Thoracic aorta (tissue), 2 donors: ENCODE results near the gene ZNF665. TPM values are rescaled to one million over a fixed set of nuclear protein-coding genes. Genes with fewer than 3 reads are reported as not detected.
"Not testable (repeated sequence)": the region's sequence is repeated elsewhere in the genome, so short reads cannot be mapped to it uniquely, and the experiment has no call there.

Experiments used
- ATAC-seq: fragments of 150-250 bp; one replicate; pipeline ENCODE4 v1.8.0; 2017; ENCODE audit warnings: low read depth; ENCODE audit not compliant: insufficient number of reproducible peaks, low FRiP score
- DNase-seq: peaks from one replicate; pipeline ENCODE4 v3.0.0-alpha.2; 2020; ENCODE audit warnings: low spot score
- H3K27ac ChIP-seq, 2 donors: fragments of 200-600 bp; sonication (generic); 1 replicate in 1 of 2; 2 replicates in 1 of 2; pipeline ENCODE4 v1.5.1; 2016; ENCODE audit warnings: mild to moderate bottlenecking in 2 of 2, moderate library complexity in 2 of 2
- H3K27me3 ChIP-seq: fragments of 200-600 bp; sonication (generic); replicated peaks from 2 replicates; pipeline ENCODE4 v1.6.0; 2016; ENCODE audit warnings: mild to moderate bottlenecking; ENCODE audit not compliant: insufficient read depth
- H3K36me3 ChIP-seq: fragments of 200-600 bp; sonication (generic); one replicate; pipeline ENCODE4 v1.5.1; 2016
- H3K4me1 ChIP-seq, 2 donors: fragments of 200-600 bp; sonication (generic); 1 replicate in 1 of 2; 2 replicates in 1 of 2; pipeline versions ENCODE4 v1.5.1 to v1.6.0; 2016; ENCODE audit warnings: low read depth in 2 of 2, mild to moderate bottlenecking in 1 of 2; ENCODE audit not compliant: control insufficient read depth in 1 of 2
- H3K4me3 ChIP-seq: fragments of 200-600 bp; sonication (generic); 2 replicates; pipeline ENCODE4 v1.5.1; 2016; ENCODE audit warnings: mild to moderate bottlenecking
- H3K9me3 ChIP-seq: fragments of 200-600 bp; sonication (generic); 2 replicates; pipeline ENCODE4 v1.5.1; 2016
- CTCF ChIP-seq: fragments of 200-600 bp; sonication (generic); IDR thresholded peaks from one replicate; pipeline ENCODE4 v1.5.1; 2019; ENCODE audit warnings: antibody characterized with exemption
- total RNA-seq, 2 donors: library from RNA; depleted of rRNA; stranded (reverse); fragments of >200 nt; gene quantifications; one replicate each; pipeline versions ENCODE4 v1.1.0 to v1.2.3, GENCODE V29; 2016

The ZNF665 gene
- total RNA-seq, 2 donors from 2014 or later, result 4.5 to 6.6 TPM

GRCh38 chr19:53131085-53131590 lies 62.0 kb downstream of the ZNF665 start:
- Histone ChIP-seq H3K36me3 (no peaks in the 10 kb centered on the region), H3K4me3 (no peak overlapping the region), H3K4me1 (peaks cover 0 to 12% of the 10 kb centered on the region in 2 donors), H3K9me3 (peaks cover 3% of the 10 kb centered on the region), H3K27ac (no peak overlapping the region), H3K27me3 (no peaks in the 10 kb centered on the region)
- no peak for ATAC-seq
- TF ChIP-seq CTCF, result no peak
- DNase-seq, result no peak

GRCh38 chr19:53130506-53130905 lies 62.7 kb downstream of the ZNF665 start:
- no peaks in the 10 kb centered on the region for H3K9me3 ChIP-seq
- no peak for TF ChIP-seq CTCF
- DNase-seq (no peak), ATAC-seq (no peak)
- no peak overlapping the region for H3K27ac ChIP-seq
- no peak overlapping the region for H3K4me3 ChIP-seq
- H3K4me1 ChIP-seq, result peaks cover 0 to 12% of the 10 kb centered on the region in 2 donors
- H3K36me3 ChIP-seq, result no peaks in the 10 kb centered on the region
- H3K27me3 ChIP-seq, result no peaks in the 10 kb centered on the region

- H3K4me1 ChIP-seq, H3K4me3 ChIP-seq, H3K27ac ChIP-seq, H3K9me3 ChIP-seq, DNase-seq, H3K27me3 ChIP-seq, H3K36me3 ChIP-seq, ATAC-seq: not testable (repeated sequence)
Observed at GRCh38 chr19:53126733-53127526, 66.2 kb downstream of the ZNF665 start.

GRCh38 chr19:53123400-53123799 lies 69.8 kb downstream of the ZNF665 start:
- TF ChIP-seq CTCF, result no peak
- DNase-seq (no peak), ATAC-seq (no peak)
- no peaks in the 10 kb centered on the region for H3K4me1 ChIP-seq
- no peaks in the 10 kb centered on the region for H3K9me3 ChIP-seq
- H3K27me3 ChIP-seq, result no peaks in the 10 kb centered on the region
- no peak overlapping the region for H3K27ac ChIP-seq
- no peaks in the 10 kb centered on the region for H3K36me3 ChIP-seq
- no peak overlapping the region for H3K4me3 ChIP-seq

Other genes starting within 250 kb of the ZNF665 start
- 10 to 100 TPM in 1 of 2 donors, 1 to 10 TPM in 1; 6.5 to 13.7 TPM for gene ZNF816, start 230.5 kb downstream of the ZNF665 start, total RNA-seq
- gene ERVV-1, start 179.4 kb downstream of the ZNF665 start, total RNA-seq, result not detected
- gene ERVV-2, start 148.6 kb downstream of the ZNF665 start, total RNA-seq, result not detected
- 10 to 100 TPM; 32.9 to 67.2 TPM for gene ZNF160, start 89.9 kb downstream of the ZNF665 start, total RNA-seq
- gene ZNF415, start 60.4 kb downstream of the ZNF665 start, total RNA-seq, result 1 to 10 TPM; 2.3 to 7.1 TPM
- 10 to 100 TPM in 1 of 2 donors, 1 to 10 TPM in 1; 8.8 to 16.6 TPM for gene ZNF347, start 34.3 kb downstream of the ZNF665 start, total RNA-seq
- gene ZNF677, start 61.5 kb upstream of the ZNF665 start, total RNA-seq, result 10 to 100 TPM; 20.6 to 21.7 TPM
- not detected for gene VN1R2, start 64.9 kb upstream of the ZNF665 start, total RNA-seq
- gene VN1R4, start 74.4 kb upstream of the ZNF665 start, total RNA-seq, result not detected
- 1 to 10 TPM; 4.2 to 7.4 TPM for gene ZNF845, start 140.4 kb upstream of the ZNF665 start, total RNA-seq
- gene ZNF525, start 172.3 kb upstream of the ZNF665 start, total RNA-seq, result 10 to 100 TPM in 1 of 2 donors, 1 to 10 TPM in 1; 4.9 to 11.4 TPM
- gene ZNF765, start 201.8 kb upstream of the ZNF665 start, total RNA-seq, result 10 to 100 TPM; 10.3 to 18.5 TPM
- 10 to 100 TPM; 14.0 to 16.8 TPM for gene ZNF761, start 238.6 kb upstream of the ZNF665 start, total RNA-seq